ENCODE measurements around the gene CAPN12. TPM values are rescaled to one million over a fixed set of nuclear protein-coding genes. Genes with fewer than 3 reads are reported as not detected.
A peak's percentile ranks its signal among the peaks of the same experiment; 100 is the strongest.

Gene CAPN12
- total and polyA plus RNA-seq, 2 of the 8 experiments (the other 6 are each of a cell fraction or from before 2014, with no cell fraction given), result 8.8 to 20.0 TPM

DNA sequence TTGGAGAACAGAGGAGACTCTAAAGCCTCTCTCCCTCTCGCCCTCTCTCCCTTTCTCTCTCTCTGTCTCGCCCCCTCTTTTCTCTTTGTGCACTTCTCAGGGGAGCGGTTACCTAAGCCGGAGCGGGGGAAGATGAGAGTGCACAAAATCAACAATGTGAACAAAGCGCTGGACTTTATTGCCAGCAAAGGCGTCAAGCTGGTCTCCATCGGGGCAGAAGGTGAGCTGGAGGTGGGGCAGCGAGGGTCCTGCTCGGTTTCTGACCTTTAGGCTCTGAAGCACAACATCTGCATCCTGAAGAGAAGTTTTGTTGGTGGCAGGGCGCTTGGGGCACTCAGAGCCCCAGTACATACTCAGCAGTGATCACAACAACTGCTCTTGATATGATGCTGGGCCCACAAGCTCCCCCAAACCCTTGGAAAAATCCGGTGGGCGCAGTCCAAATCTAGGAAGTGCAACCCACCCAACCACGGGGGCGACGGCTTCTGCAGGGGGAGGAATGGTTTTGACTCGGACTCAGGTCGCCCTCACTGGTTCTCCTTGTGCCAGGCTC lies 43.3 kb downstream of the CAPN12 start:
- no peak overlapping the region for H2BK12ac ChIP-seq (ENCODE audit: low read depth, low read length)
- 0 out of 2 replicates have a peak overlapping the region, but pooled peaks have one; percentile 35 for H2BK5ac ChIP-seq (ENCODE audit: low read depth, low read length)
- H4K5ac ChIP-seq (ENCODE audit: insufficient read length, low read depth, low read length), result no peak overlapping the region
- no peak overlapping the region for H3K9ac ChIP-seq (replicated peaks in 1 of 4; ENCODE audit: extremely low read depth in 1 of 4, low read depth in 3 of 4, low read length in 3 of 4)
- ChIA-PET POLR2A (ENCODE audit: partially characterized antibody) (interaction anchor here (0.7 to 3.5 kb wide), 7 partner anchors 10 to 53 kb away, joined by 3 to 15 read pairs (median 6); partner anchors contain the start of gene ACTN4), CTCF (ENCODE audit: partially characterized antibody) (interaction anchor here (0.8 to 6.2 kb wide), 8 partner anchors 13 to 69 kb away, joined by 3 to 39 read pairs (median 5); no protein-coding TSS in a partner anchor)
- no peaks in the 10 kb centered on the region for H3K9me3 ChIP-seq (ENCODE audit: insufficient read depth in 2 of 2, low read depth in 1 of 2, low read length in 1 of 2)
- H4K91ac ChIP-seq (replicated peaks; ENCODE audit: insufficient read length, low read length), result no peak overlapping the region
- H2BK120ac ChIP-seq (replicated peaks; ENCODE audit: low read depth, low read length), result no peak overlapping the region
- no peak overlapping the region for H3K27ac ChIP-seq (ENCODE audit: low read depth, low read length)
- H3K4ac ChIP-seq (replicated peaks; ENCODE audit: insufficient read length, low read depth, low read length), result no peak overlapping the region
- no peak overlapping the region for H3K18ac ChIP-seq (ENCODE audit: extremely low read depth, low read length)
- H3K4me2 ChIP-seq (ENCODE audit: insufficient read depth in 1 of 2, low read depth in 2 of 2, low read length in 2 of 2), result no peak overlapping the region
- H4K20me1 ChIP-seq (replicated peaks in 1 of 2; ENCODE audit: control insufficient read depth in 1 of 2, insufficient read depth in 2 of 2, low read length in 2 of 2), result peaks cover 20 to 28% of the 10 kb centered on the region in 2 experiments
- no peak overlapping the region for H2BK20ac ChIP-seq (ENCODE audit: low read length)
- 90% methylated on average over 17 of the region's 18 CpGs; no CpG with 5 or more reads in 1 of the 2 experiments for WGBS, 2 experiments (ENCODE audit: extremely low coverage in 1 of 2, insufficient coverage in 1 of 2, insufficient read length in 1 of 2, insufficient replicate concordance in 2 of 2, low coverage in 1 of 2, low lambda C conversion rate in 2 of 2, missing lambda C conversion rate in 1 of 2)
- H2BK15ac ChIP-seq (ENCODE audit: low read length), result no peak overlapping the region
- H3K14ac ChIP-seq (ENCODE audit: insufficient read length), result no peak overlapping the region
- peaks cover 0 to 37% of the 10 kb centered on the region in 2 experiments; a peak in 2 of 4 replicates for H3K79me2 ChIP-seq (ENCODE audit: control insufficient read depth in 1 of 2, insufficient read depth in 2 of 2, low read length in 2 of 2)
- H3K27me3 ChIP-seq (replicated peaks in 1 of 4; ENCODE audit: control insufficient read depth in 3 of 4, extremely low read depth in 1 of 4, insufficient read depth in 3 of 4, low read length in 3 of 4), result no peaks in the 10 kb centered on the region; a peak in 1 of 7 replicates
- no peak overlapping the region for H3K23ac ChIP-seq (ENCODE audit: insufficient read length)
- H3K4me1 ChIP-seq (replicated peaks in 1 of 4; ENCODE audit: control insufficient read depth in 3 of 4, insufficient read depth in 4 of 4, low read length in 3 of 4), result peaks cover 0 to 16% (median 9%) of the 10 kb centered on the region in 4 experiments; a peak in 5 of 7 replicates
- H4K8ac ChIP-seq (ENCODE audit: extremely low read depth, insufficient read depth, low read length), result no peak overlapping the region
- TF ChIP-seq TBP (IDR thresholded peaks at IDR 0.05; ENCODE audit: low read depth, low read length), result no peak
- TF ChIP-seq TAF7 (optimal IDR thresholded peaks at IDR 0.05; ENCODE audit: borderline replicate concordance, low read depth, low read length), result no peak
- no peak for TF ChIP-seq BACH1 (IDR thresholded peaks at IDR 0.05; ENCODE audit: low read length)
- no peak for TF ChIP-seq POU5F1 (IDR thresholded peaks at IDR 0.05; ENCODE audit: low read depth, low read length)
- no peak for TF ChIP-seq POLR2A (IDR thresholded peaks at IDR 0.05; ENCODE audit: control extremely low read depth in 1 of 2, low read depth in 2 of 2, low read length in 2 of 2)
- TF ChIP-seq SUZ12 (IDR thresholded peaks at IDR 0.05; ENCODE audit: low read length), result no peak
- no peak for TF ChIP-seq NRF1 (IDR thresholded peaks at IDR 0.05; ENCODE audit: low read depth, low read length)
- no peak for TF ChIP-seq JUND (IDR thresholded peaks at IDR 0.05; ENCODE audit: low read length)
- TF ChIP-seq CEBPB (IDR thresholded peaks at IDR 0.05; ENCODE audit: low read depth, low read length), result no peak
- TF ChIP-seq EGR1 (IDR thresholded peaks at IDR 0.05; ENCODE audit: borderline replicate concordance, low read depth, low read length), result no peak
- TF ChIP-seq SP4 (IDR thresholded peaks at IDR 0.05; ENCODE audit: low read length), result no peak
- H3K56ac ChIP-seq (replicated peaks; ENCODE audit: insufficient read length, low read depth, low read length), result no peak overlapping the region
- H2AK5ac ChIP-seq (ENCODE audit: low read depth, low read length), result no peak overlapping the region
- no peak for DNase-seq (ENCODE audit: low read depth in 1 of 2, low spot score in 2 of 2)
- peaks cover 28% of the 10 kb centered on the region for H3K79me1 ChIP-seq (ENCODE audit: low read depth, low read length)
- H2AFZ ChIP-seq (ENCODE audit: low read length), result no peak overlapping the region
- FAIRE-seq, result no peak
- H3K23me2 ChIP-seq (ENCODE audit: low read depth, low read length), result no peaks in the 10 kb centered on the region
- peaks cover 23 to 48% (median 31%) of the 10 kb centered on the region in 4 experiments for H3K36me3 ChIP-seq (ENCODE audit: control insufficient read depth in 2 of 4, insufficient read depth in 4 of 4, low read length in 3 of 4)
- no peak overlapping the region for H3K4me3 ChIP-seq (ENCODE audit: extremely low read depth in 1 of 4, insufficient read depth in 2 of 4, low read depth in 3 of 4, low read length in 4 of 4)
